Panc1 (cell line): ENCODE data around the gene GAS2. TPM values are rescaled to one million over a fixed set of nuclear protein-coding genes. Genes with fewer than 3 reads are reported as not detected.

Experiments used
- ATAC-seq: fragments of 200-7000 bp; cut with Tn5 transposase; 2 replicates; pipeline ENCODE4 v1.9.1; 2020; ENCODE audit warnings: mild to moderate bottlenecking, moderate library complexity
- BruUV-seq: library from RNA; stranded (reverse); fragments of 400-500 nt; replicated peaks from 2 replicates; lab custom pipeline; 2021; lab: Mats Ljungman, UMichigan
- CTCF ChIA-PET: fragments of 300-600 bp; sonication (Branson Sonifier 250); formaldehyde crosslinking; loops from one replicate; lab custom pipeline; 2022; ENCODE audit warnings: antibody characterized with exemption; lab: Charles Lee
- POLR2A ChIA-PET: fragments of 300-600 bp; sonication (Branson Sonifier 250); formaldehyde crosslinking; loops from one replicate; lab custom pipeline; 2022; ENCODE audit warnings: antibody characterized with exemption; lab: Charles Lee
- DNase-seq: peaks from one replicate; pipeline ENCODE4 v3.0.0-alpha.2; 2010; ENCODE audit warnings: low read depth, low spot score
- H3K27ac ChIP-seq: 2 replicates; pipeline ENCODE4 v1.5.1; 2011; ENCODE audit warnings: mild to moderate bottlenecking, low read length, inconsistent platforms
- H3K27me3 ChIP-seq: fragments of 200-500 bp; sonication (Bioruptor generic); 2 replicates; pipeline ENCODE4 v1.6.0; 2014; ENCODE audit warnings: low read length, inconsistent platforms; ENCODE audit not compliant: control insufficient read depth, insufficient read depth
- H3K36me3 ChIP-seq: fragments of 200-500 bp; sonication (Bioruptor generic); 2 replicates; pipeline ENCODE4 v1.5.1; 2014; ENCODE audit warnings: inconsistent platforms, mild to moderate bottlenecking, low read length, moderate library complexity; ENCODE audit not compliant: control insufficient read depth, insufficient read depth
- H3K4me1 ChIP-seq: 2 replicates; pipeline ENCODE4 v1.5.1; 2011; ENCODE audit warnings: inconsistent platforms, mild to moderate bottlenecking, low read length, moderate library complexity; ENCODE audit not compliant: control insufficient read depth, insufficient read depth
- H3K4me3 ChIP-seq, 2 experiments: 2 replicates each; pipeline ENCODE4 v1.5.1; 2011 to 2012; ENCODE audit warnings: low read depth in 2 of 2, low read length in 2 of 2, mild to moderate bottlenecking in 2 of 2, inconsistent platforms in 1 of 2, moderate library complexity in 1 of 2
- H3K9me3 ChIP-seq: fragments of 200-500 bp; sonication (Bioruptor generic); 2 replicates; pipeline ENCODE4 v1.5.1; 2014; ENCODE audit warnings: low read depth, mild to moderate bottlenecking, inconsistent platforms, low read length, moderate library complexity; ENCODE audit not compliant: control insufficient read depth, insufficient read depth
- POLR2AphosphoS5 ChIP-seq: IDR thresholded peaks from 2 replicates; pipeline ENCODE4 v1.6.1; 2012; ENCODE audit warnings: mild to moderate bottlenecking, low read depth, low read length, moderate library complexity
- SIN3A ChIP-seq: IDR thresholded peaks from 2 replicates; pipeline ENCODE4 v1.6.1; 2012; ENCODE audit warnings: low read depth, mild to moderate bottlenecking, low read length, moderate library complexity, borderline replicate concordance; ENCODE audit not compliant: insufficient read depth
- TCF7L2 ChIP-seq: IDR thresholded peaks from 2 replicates; pipeline ENCODE4 v1.6.1; 2011; ENCODE audit warnings: mild to moderate bottlenecking, low read depth, low read length, inconsistent platforms
- in situ Hi-C: cut with HindIII; loops from 2 replicates; pipeline ENCODE4 v1.10.0; 2016; ENCODE audit warnings: low sequenced_read_pairs, low pct_unique_long_range_greater_than_20kb
- intact Hi-C: fragments of 100-400 bp; cut with micrococcal nuclease; formaldehyde crosslinking; loops from one replicate; pipeline ENCODE4 v1.10.0; 2022; ENCODE audit not compliant: unreplicated experiment
- total RNA-seq: library from RNA; stranded (reverse); gene quantifications from one replicate; pipeline ENCODE4 v1.2.1, GENCODE V29; 2021; ENCODE audit not compliant: unreplicated experiment
- TF ChIP-seq, protein P1 (sequence below): fragments of 450-650 bp; IDR thresholded peaks from 2 replicates; pipeline ENCODE4 v1.5.1; 2017; ENCODE audit warnings: mild to moderate bottlenecking
- TF ChIP-seq, protein P2 (sequence below), 2 experiments: IDR thresholded peaks; 2 replicates each; pipeline ENCODE4 v1.6.1; 2011 to 2012; ENCODE audit warnings: low read depth in 2 of 2, control low read depth in 1 of 2, low read length in 1 of 2, mild to moderate bottlenecking in 1 of 2, moderate library complexity in 1 of 2; ENCODE audit not compliant: insufficient read depth in 1 of 2

Gene GAS2
- total RNA-seq, 1 experiment from 2014 or later, result 0.87 TPM

DNA sequence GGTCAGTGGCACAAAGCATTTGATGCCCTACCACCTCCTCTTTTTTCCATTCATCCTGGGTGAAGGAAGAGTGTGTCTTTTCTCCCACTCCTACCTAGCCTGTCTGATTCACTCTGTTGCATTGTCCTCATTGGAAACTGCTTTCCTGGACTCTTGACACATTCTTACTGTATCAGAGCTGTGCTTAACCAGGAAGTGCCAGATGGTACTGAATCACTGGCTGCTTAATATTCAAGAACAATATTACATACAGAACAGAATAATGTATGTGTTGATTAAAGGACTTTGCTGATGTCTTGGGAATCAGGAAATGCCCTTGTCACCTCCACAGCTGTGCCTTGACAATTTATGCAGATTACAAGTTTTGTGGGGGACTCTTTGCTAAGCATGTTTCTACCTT is 118.8 kb downstream of the GAS2 start:
- CTCF ChIA-PET, result interaction anchor here (0.6 kb wide), 1 partner anchor 541 kb away, joined by 4 read pairs; no protein-coding TSS in a partner anchor
- TF ChIP-seq, protein P1, sequence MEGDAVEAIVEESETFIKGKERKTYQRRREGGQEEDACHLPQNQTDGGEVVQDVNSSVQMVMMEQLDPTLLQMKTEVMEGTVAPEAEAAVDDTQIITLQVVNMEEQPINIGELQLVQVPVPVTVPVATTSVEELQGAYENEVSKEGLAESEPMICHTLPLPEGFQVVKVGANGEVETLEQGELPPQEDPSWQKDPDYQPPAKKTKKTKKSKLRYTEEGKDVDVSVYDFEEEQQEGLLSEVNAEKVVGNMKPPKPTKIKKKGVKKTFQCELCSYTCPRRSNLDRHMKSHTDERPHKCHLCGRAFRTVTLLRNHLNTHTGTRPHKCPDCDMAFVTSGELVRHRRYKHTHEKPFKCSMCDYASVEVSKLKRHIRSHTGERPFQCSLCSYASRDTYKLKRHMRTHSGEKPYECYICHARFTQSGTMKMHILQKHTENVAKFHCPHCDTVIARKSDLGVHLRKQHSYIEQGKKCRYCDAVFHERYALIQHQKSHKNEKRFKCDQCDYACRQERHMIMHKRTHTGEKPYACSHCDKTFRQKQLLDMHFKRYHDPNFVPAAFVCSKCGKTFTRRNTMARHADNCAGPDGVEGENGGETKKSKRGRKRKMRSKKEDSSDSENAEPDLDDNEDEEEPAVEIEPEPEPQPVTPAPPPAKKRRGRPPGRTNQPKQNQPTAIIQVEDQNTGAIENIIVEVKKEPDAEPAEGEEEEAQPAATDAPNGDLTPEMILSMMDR, result no peak
- no peak for TF ChIP-seq TCF7L2
- no peak for TF ChIP-seq POLR2AphosphoS5
- TF ChIP-seq SIN3A, result no peak
- TF ChIP-seq, protein P2, sequence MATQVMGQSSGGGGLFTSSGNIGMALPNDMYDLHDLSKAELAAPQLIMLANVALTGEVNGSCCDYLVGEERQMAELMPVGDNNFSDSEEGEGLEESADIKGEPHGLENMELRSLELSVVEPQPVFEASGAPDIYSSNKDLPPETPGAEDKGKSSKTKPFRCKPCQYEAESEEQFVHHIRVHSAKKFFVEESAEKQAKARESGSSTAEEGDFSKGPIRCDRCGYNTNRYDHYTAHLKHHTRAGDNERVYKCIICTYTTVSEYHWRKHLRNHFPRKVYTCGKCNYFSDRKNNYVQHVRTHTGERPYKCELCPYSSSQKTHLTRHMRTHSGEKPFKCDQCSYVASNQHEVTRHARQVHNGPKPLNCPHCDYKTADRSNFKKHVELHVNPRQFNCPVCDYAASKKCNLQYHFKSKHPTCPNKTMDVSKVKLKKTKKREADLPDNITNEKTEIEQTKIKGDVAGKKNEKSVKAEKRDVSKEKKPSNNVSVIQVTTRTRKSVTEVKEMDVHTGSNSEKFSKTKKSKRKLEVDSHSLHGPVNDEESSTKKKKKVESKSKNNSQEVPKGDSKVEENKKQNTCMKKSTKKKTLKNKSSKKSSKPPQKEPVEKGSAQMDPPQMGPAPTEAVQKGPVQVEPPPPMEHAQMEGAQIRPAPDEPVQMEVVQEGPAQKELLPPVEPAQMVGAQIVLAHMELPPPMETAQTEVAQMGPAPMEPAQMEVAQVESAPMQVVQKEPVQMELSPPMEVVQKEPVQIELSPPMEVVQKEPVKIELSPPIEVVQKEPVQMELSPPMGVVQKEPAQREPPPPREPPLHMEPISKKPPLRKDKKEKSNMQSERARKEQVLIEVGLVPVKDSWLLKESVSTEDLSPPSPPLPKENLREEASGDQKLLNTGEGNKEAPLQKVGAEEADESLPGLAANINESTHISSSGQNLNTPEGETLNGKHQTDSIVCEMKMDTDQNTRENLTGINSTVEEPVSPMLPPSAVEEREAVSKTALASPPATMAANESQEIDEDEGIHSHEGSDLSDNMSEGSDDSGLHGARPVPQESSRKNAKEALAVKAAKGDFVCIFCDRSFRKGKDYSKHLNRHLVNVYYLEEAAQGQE (IDR thresholded peaks at IDR 0.05; ENCODE audit: insufficient read depth in 1 of 2, low read depth in 2 of 2, low read length in 1 of 2), result no peak
- no TSS peak for BruUV-seq
- in situ Hi-C loops (no loop called here), intact Hi-C loops (loop anchor here (10.0 kb wide), 1 partner anchor 540 kb away; no protein-coding TSS in a partner anchor)
- Histone ChIP-seq H3K9me3 (no peaks in the 10 kb centered on the region), H3K4me1 (no peaks in the 10 kb centered on the region), H3K4me3 (no peak overlapping the region), H3K36me3 (no peaks in the 10 kb centered on the region), H3K27ac (no peak overlapping the region), H3K27me3 (no peaks in the 10 kb centered on the region; the same call in 1 of the 2 replicates)
- ATAC-seq, result no peak
- DNase-seq, result no peak
- POLR2A ChIA-PET, result no interaction called here

DNA sequence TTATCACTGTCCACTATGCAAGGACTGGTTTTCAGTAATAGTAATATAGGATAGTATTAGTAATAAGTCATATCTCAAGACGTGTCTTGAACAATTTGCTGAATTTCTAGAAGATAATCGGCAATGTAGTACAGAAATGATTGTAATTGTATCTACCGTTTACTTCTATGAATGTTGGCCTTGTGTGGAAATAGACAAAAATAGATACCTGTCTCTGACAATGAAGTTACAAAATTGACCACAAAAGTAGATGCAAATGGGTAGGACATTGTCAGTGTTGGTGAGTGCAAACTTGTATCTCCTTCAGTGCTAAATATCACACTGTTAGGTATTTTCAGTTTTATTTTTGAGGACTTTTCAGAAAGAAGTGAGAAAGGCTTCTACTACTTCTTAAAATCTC is 120.1 kb downstream of the GAS2 start:
- no peak overlapping the region for H3K4me3 ChIP-seq
- CTCF ChIA-PET, result no interaction called here
- no peaks in the 10 kb centered on the region for H3K36me3 ChIP-seq
- no peaks in the 10 kb centered on the region; the same call in 1 of the 2 replicates for H3K27me3 ChIP-seq
- no TSS peak for BruUV-seq
- H3K9me3 ChIP-seq, result no peaks in the 10 kb centered on the region
- TF ChIP-seq TCF7L2 (no peak), SIN3A (no peak), POLR2AphosphoS5 (no peak)
- TF ChIP-seq, protein P1, result no peak
- TF ChIP-seq, protein P2 (IDR thresholded peaks at IDR 0.05; ENCODE audit: insufficient read depth in 1 of 2, low read depth in 2 of 2, low read length in 1 of 2), result no peak
- POLR2A ChIA-PET, result no interaction called here
- no peak for ATAC-seq
- H3K27ac ChIP-seq, result no peak overlapping the region
- intact Hi-C loops (loop anchor here (10.0 kb wide), 1 partner anchor 542 kb away; no protein-coding TSS in a partner anchor), in situ Hi-C loops (no loop called here)
- DNase-seq, result no peak
- H3K4me1 ChIP-seq, result no peaks in the 10 kb centered on the region
